GM10248 (cell line): ENCODE measurements around the gene BSN.

Experiments
- CTCF ChIA-PET: fragments of 300-600 bp; sonication (Branson Sonifier 250); formaldehyde crosslinking; extraction: SDS; loops from one replicate; lab custom pipeline; 2021; ENCODE audit warnings: antibody characterized with exemption; lab: Yijun Ruan, JAX
- POLR2A ChIA-PET: fragments of 350-650 bp; sonication (Branson Sonifier 250); formaldehyde crosslinking; extraction: SDS; loops from one replicate; lab custom pipeline; 2020; ENCODE audit warnings: antibody characterized with exemption; lab: Yijun Ruan, JAX
- DNase-seq: peaks from one replicate; pipeline ENCODE4 v3.0.0; 2012; ENCODE audit errors: extremely low spot score
- CTCF ChIP-seq: IDR thresholded peaks from 2 replicates; pipeline ENCODE4 v1.5.1; 2012; ENCODE audit warnings: mild to moderate bottlenecking, low read depth; ENCODE audit errors: extremely low read depth, missing control alignments, control extremely low read depth

The BSN gene

GRCh38 chr3:49618412-49618811, 64.1 kb downstream of the BSN start:
- ChIA-PET CTCF (interaction anchor here (1.2 to 1.5 kb wide), 2 partner anchors 17 to 41 kb away, joined by 3 to 4 read pairs; no protein-coding TSS in a partner anchor), POLR2A (no interaction called here)
- no peak for TF ChIP-seq CTCF
- no peak for DNase-seq

- no peak for DNase-seq
- ChIA-PET POLR2A (no interaction called here), CTCF (interaction anchor here (1.2 kb wide), 1 partner anchor 82 kb away, joined by 4 read pairs; no protein-coding TSS in a partner anchor)
- TF ChIP-seq CTCF: no peak
Measured at GRCh38 chr3:49619649-49620048, 65.4 kb downstream of the BSN start.

GRCh38 chr3:49620728-49621127, 66.5 kb downstream of the BSN start:
- no peak for DNase-seq
- ChIA-PET CTCF (no interaction called here), POLR2A (no interaction called here)
- no peak for TF ChIP-seq CTCF

GRCh38 chr3:49623071-49623470, 68.8 kb downstream of the BSN start:
- CTCF ChIA-PET: no interaction called here
- DNase-seq: no peak
- POLR2A ChIA-PET: no interaction called here
- TF ChIP-seq CTCF: no peak

- ChIA-PET POLR2A (no interaction called here), CTCF (no interaction called here)
- DNase-seq: no peak
- TF ChIP-seq CTCF: no peak
Measured at GRCh38 chr3:49625071-49625470, 70.8 kb downstream of the BSN start.

- no peak for DNase-seq
- POLR2A ChIA-PET: no interaction called here
- CTCF ChIA-PET: interaction anchor here (0.9 kb wide), 1 partner anchor 12 kb away, joined by 3 read pairs; no protein-coding TSS in a partner anchor
- no peak for TF ChIP-seq CTCF
Measured at GRCh38 chr3:49626101-49626581, 71.9 kb downstream of the BSN start.
